Esophagus muscularis mucosa (tissue), 4 donors: ENCODE measurements around the gene ST3GAL3. TPM values are rescaled to one million over a fixed set of nuclear protein-coding genes. Genes with fewer than 3 reads are reported as not detected.

Source experiments
- DNase-seq: peaks from one replicate; pipeline ENCODE4 v3.0.0-alpha.2; 2017; ENCODE audit errors: extremely low spot score
- H3K27ac ChIP-seq, 4 donors: fragments of 200-600 bp; sonication (generic); replicated peaks in 1 of 4; 1 replicate in 3 of 4; 2 replicates in 1 of 4; pipeline ENCODE4 v1.5.1; 2016 to 2019; ENCODE audit warnings: mild to moderate bottlenecking in 1 of 4
- H3K27me3 ChIP-seq, 4 donors: fragments of 200-600 bp; sonication (generic); one replicate each; pipeline versions ENCODE4 v1.5.1 to v1.6.0; 2016 to 2019
- H3K36me3 ChIP-seq, 4 donors: fragments of 200-600 bp; sonication (generic); one replicate each; pipeline ENCODE4 v1.5.1; 2016 to 2019
- H3K4me1 ChIP-seq, 4 donors: fragments of 200-600 bp; sonication (generic); one replicate each; pipeline ENCODE4 v1.5.1; 2016 to 2019
- H3K4me3 ChIP-seq, 4 donors: fragments of 200-600 bp; sonication (generic); 1 replicate in 2 of 4; 2 replicates in 2 of 4; pipeline ENCODE4 v1.5.1; 2016 to 2019; ENCODE audit warnings: mild to moderate bottlenecking in 4 of 4, moderate library complexity in 1 of 4
- H3K9me3 ChIP-seq, 4 donors: fragments of 200-600 bp; sonication (generic); 1 replicate in 3 of 4; 2 replicates in 1 of 4; pipeline ENCODE4 v1.5.1; 2016 to 2019
- EP300 ChIP-seq: sonication (generic); formaldehyde crosslinking; IDR thresholded peaks from one replicate; pipeline ENCODE4 v1.6.1; 2017; ENCODE audit warnings: antibody characterized with exemption
- POLR2A ChIP-seq: fragments of 450-650 bp; IDR thresholded peaks from one replicate; pipeline ENCODE4 v1.6.1; 2017; ENCODE audit warnings: antibody characterized with exemption, moderate library complexity, mild to moderate bottlenecking, low read depth
- POLR2AphosphoS5 ChIP-seq, 2 donors: sonication (generic); formaldehyde crosslinking; IDR thresholded peaks; one replicate each; pipeline ENCODE4 v1.6.1; 2017; ENCODE audit warnings: antibody characterized with exemption in 2 of 2
- WGBS: methylation state at CpG from one replicate; pipeline ENCODE4 v1.1.5; 2018; 5-methylcytosine and 5-hydroxymethylcytosine counted together
- intact Hi-C: fragments of 100-400 bp; cut with DNase I; formaldehyde crosslinking; loops from one replicate; pipeline ENCODE4 v1.15.1; 2023
- total RNA-seq, 4 donors: library from RNA; depleted of rRNA; stranded (reverse); fragments of >200 nt; gene quantifications; one replicate each; pipeline versions ENCODE4 v1.1.0 to v1.2.1, GENCODE V29; 2016
- TF ChIP-seq, protein P1 (sequence below), 3 experiments: fragments of 200-600 bp in 2 of 3; fragments of 450-650 bp in 1 of 3; sonication (generic) in 2 of 3; IDR thresholded peaks; one replicate each; pipeline ENCODE4 v1.5.1; 2017 to 2019; ENCODE audit warnings: antibody characterized with exemption in 3 of 3, mild to moderate bottlenecking in 2 of 3, moderate library complexity in 1 of 3

The ST3GAL3 gene
- total RNA-seq, 4 donors from 2014 or later, result 23.3 to 37.1 (median 30.1) TPM

DNA sequence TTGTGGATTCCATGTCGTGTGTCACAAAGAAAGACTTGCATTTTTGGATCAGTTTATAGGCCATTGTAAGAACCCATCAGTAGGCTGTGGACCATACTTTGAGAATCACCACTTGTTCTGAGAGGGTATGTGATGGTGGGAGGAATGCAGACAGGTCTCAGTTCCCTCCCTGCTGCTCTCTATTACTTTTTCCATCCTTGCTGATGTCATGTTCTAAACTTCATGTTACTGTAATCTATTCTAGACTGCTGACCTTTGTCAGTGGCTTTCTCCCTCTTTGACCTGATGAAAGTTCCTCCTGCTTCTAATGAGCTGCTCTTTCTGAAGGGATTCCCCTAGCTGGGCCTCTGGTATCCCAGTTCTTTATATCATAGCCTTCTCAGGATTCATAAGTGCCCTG is 46.1 kb downstream of the ST3GAL3 start:
- intact Hi-C loops, result no loop called here
- H3K4me1 ChIP-seq, result no peaks in the 10 kb centered on the region

DNA sequence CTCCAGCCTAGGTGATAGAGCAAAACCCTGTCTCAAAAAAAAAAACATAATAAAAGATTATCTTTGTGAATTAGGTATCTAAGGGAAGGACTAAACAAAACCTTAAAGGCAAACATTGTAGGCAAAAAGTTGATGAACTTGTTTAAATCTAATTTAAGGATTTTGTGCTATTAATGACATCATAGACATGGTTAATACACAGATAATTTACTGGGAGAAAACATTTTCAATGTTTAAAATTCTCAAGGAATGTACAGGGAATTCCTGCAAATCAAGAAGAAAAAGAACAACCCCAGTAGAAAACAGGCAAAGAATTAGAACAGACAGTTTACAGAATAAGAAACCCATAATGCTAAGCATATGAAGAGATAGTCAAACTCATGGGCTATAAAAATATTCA is 47.6 kb downstream of the ST3GAL3 start:
- TF ChIP-seq EP300 (no peak), POLR2AphosphoS5 (IDR thresholded peaks at IDR 0.05) (no peak), POLR2A (no peak)
- TF ChIP-seq, protein P1, sequence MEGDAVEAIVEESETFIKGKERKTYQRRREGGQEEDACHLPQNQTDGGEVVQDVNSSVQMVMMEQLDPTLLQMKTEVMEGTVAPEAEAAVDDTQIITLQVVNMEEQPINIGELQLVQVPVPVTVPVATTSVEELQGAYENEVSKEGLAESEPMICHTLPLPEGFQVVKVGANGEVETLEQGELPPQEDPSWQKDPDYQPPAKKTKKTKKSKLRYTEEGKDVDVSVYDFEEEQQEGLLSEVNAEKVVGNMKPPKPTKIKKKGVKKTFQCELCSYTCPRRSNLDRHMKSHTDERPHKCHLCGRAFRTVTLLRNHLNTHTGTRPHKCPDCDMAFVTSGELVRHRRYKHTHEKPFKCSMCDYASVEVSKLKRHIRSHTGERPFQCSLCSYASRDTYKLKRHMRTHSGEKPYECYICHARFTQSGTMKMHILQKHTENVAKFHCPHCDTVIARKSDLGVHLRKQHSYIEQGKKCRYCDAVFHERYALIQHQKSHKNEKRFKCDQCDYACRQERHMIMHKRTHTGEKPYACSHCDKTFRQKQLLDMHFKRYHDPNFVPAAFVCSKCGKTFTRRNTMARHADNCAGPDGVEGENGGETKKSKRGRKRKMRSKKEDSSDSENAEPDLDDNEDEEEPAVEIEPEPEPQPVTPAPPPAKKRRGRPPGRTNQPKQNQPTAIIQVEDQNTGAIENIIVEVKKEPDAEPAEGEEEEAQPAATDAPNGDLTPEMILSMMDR (IDR thresholded peaks at IDR 0.05), result no peak
- peaks cover 0 to 13% (median 2%) of the 10 kb centered on the region in 4 donors for H3K36me3 ChIP-seq
- H3K27me3 ChIP-seq, result no peaks in the 10 kb centered on the region
- H3K4me3 ChIP-seq, result no peak overlapping the region
- no peaks in the 10 kb centered on the region for H3K4me1 ChIP-seq
- no peaks in the 10 kb centered on the region for H3K9me3 ChIP-seq
- intact Hi-C loops, result no loop called here
- H3K27ac ChIP-seq, result no peak overlapping the region
- DNase-seq, result no peak

More for the DNA sequence above, 46.1 kb downstream of the ST3GAL3 start:
- Histone ChIP-seq H3K27ac (no peak overlapping the region), H3K9me3 (no peaks in the 10 kb centered on the region), H3K27me3 (no peaks in the 10 kb centered on the region), H3K36me3 (peaks cover 0 to 13% (median 2%) of the 10 kb centered on the region in 4 donors), H3K4me3 (no peak overlapping the region)
- WGBS, result 76% methylated on average over 1 of the region's 1 CpG
- no peak for DNase-seq
- TF ChIP-seq POLR2A, result no peak
- TF ChIP-seq POLR2AphosphoS5 (IDR thresholded peaks at IDR 0.05), result no peak
- TF ChIP-seq EP300, result no peak

DNA sequence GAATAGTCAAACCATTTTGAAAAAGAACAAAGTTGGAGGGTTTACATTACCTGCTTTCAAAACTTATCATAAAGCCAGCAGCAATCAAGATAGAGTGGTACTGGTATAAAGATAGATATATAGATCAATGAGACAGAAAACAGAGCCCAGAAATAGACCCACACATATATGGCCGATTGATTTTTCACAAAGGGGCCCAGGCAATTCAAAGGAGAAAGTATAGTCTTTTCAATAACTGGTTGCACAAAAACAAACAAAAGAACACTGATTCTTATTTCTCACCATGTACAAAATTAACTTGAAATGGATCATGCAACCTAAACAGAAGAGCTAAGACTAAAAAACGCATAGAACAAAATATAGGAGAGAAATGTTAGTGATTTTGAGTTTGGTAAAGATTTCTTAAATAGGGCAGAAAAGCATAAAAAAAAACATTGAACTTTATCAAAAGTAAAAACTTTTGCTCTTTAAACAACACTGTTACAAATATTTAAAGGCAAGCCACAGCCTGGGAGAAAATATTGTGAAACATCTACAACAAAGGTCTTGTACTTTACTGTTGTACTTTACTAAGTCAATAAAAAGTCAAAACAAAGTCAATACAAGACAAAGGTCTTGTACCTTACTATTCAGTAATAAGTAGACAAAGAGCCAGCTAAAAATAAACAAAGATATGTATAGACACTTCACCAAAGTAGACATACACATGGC is 50.2 kb downstream of the ST3GAL3 start:
- Histone ChIP-seq H3K4me1 (peaks cover 0 to 3% (median under 1%) of the 10 kb centered on the region in 4 donors), H3K27me3 (no peaks in the 10 kb centered on the region), H3K4me3 (no peak overlapping the region), H3K36me3 (peaks cover 0 to 7% (median 1%) of the 10 kb centered on the region in 4 donors), H3K9me3 (no peaks in the 10 kb centered on the region), H3K27ac (no peak overlapping the region)
- no peak for DNase-seq
- WGBS, result 94% methylated on average over 2 of the region's 2 CpGs
- intact Hi-C loops, result no loop called here
- TF ChIP-seq, protein P1 (IDR thresholded peaks at IDR 0.05), result no peak
- TF ChIP-seq EP300, result no peak
- no peak for TF ChIP-seq POLR2AphosphoS5 (IDR thresholded peaks at IDR 0.05)
- TF ChIP-seq POLR2A, result no peak

DNA sequence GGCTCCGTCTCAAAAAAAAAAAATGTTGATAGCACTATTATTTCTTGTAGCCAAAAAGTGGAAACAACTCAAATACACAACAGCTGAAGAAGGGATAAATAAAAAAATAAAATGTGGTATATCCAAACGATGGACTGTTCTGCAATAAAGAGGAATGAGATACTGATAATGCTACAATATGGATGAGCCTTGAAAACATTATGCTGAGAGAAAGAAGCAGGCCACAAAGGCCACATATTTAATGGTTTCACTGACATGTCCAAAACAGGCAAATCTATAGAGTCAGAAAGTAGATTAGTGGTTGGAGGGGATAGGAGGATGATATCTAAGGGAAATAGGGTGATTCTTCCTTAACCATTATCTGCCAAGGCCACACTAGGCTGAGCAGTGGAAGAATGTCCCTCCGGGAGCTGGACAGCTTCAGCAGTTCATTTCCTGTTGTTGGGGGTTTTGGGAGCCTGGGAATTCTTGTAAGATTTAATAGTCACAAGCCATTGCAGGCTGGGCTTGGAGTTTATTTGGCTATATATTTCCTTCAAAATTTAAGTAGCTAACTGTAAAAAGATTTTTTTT is 53.5 kb downstream of the ST3GAL3 start:
- TF ChIP-seq POLR2A (no peak), EP300 (no peak), POLR2AphosphoS5 (IDR thresholded peaks at IDR 0.05) (no peak)
- TF ChIP-seq, protein P1 (IDR thresholded peaks at IDR 0.05), result no peak

DNA sequence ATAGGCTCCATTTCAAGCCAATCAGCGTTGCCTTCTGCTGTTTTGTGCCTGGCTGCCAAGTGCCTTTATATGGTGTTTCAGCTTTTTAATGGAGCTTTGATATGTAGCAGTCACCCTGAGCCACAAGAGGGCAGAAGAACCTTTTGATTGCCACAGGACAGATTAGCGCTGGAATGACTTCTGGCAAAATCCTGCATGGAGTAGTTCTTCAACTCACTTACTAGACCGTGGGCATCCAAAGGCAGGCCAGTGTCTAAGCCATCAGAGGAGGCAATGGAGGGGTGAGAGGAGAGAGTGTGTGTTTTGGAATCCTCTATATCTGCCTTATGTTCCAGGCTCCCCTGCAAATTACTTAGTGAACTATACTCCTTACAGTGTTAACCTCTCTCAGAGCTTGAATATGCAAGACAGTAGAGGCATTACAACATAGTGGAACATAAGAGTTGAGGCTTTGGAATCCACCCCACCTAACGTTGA is 56.2 kb downstream of the ST3GAL3 start:
- Histone ChIP-seq H3K4me3 (no peak overlapping the region), H3K27me3 (no peaks in the 10 kb centered on the region), H3K27ac (no peak overlapping the region), H3K9me3 (no peaks in the 10 kb centered on the region), H3K4me1 (peaks cover 0 to 25% (median 18%) of the 10 kb centered on the region in 4 donors), H3K36me3 (no peaks in the 10 kb centered on the region)
- intact Hi-C loops, result loop anchor here (10.0 kb wide), 1 partner anchor 271 kb away; the partner anchor contains the start of gene SLC6A9
- TF ChIP-seq, protein P1 (IDR thresholded peaks at IDR 0.05), result peak; percentile 82 to 97 (median 87)
- TF ChIP-seq POLR2A, result no peak
- peak in 1 of 2 donors; percentile 61 for TF ChIP-seq POLR2AphosphoS5 (IDR thresholded peaks at IDR 0.05)
- peak; percentile 92 for DNase-seq
- 4% methylated on average over 4 of the region's 4 CpGs for WGBS

More for the DNA sequence above, 53.5 kb downstream of the ST3GAL3 start:
- 83% methylated on average over 3 of the region's 3 CpGs for WGBS
- Histone ChIP-seq H3K4me3 (no peak overlapping the region), H3K36me3 (no peaks in the 10 kb centered on the region), H3K27ac (no peak overlapping the region), H3K4me1 (peaks cover 0 to 18% (median 15%) of the 10 kb centered on the region in 4 donors), H3K27me3 (no peaks in the 10 kb centered on the region), H3K9me3 (no peaks in the 10 kb centered on the region)
- no peak for DNase-seq
- intact Hi-C loops, result loop anchor here (10.0 kb wide), 1 partner anchor 274 kb away; the partner anchor contains the start of gene SLC6A9
